Endothelial cell of umbilical vein (primary cell): Measurements from ENCODE around the gene C4orf50. TPM values are rescaled to one million over a fixed set of nuclear protein-coding genes. Genes with fewer than 3 reads are reported as not detected.

Experiments
- BruUV-seq: library from RNA; stranded (reverse); fragments of 400-500 nt; replicated peaks from 2 replicates; lab custom pipeline; 2021; lab: Mats Ljungman, UMichigan
- CTCF ChIA-PET: fragments of 300-600, 350-600 bp; sonication (Branson Sonifier 250); formaldehyde crosslinking; loops from one replicate; lab custom pipeline; 2021; ENCODE audit warnings: antibody characterized with exemption, inconsistent platforms; lab: Charles Lee
- POLR2A ChIA-PET: fragments of 300-600, 350-600 bp; sonication (Branson Sonifier 250); formaldehyde crosslinking; loops from one replicate; lab custom pipeline; 2021; ENCODE audit warnings: antibody characterized with exemption, inconsistent platforms; lab: Charles Lee
- DNase-seq: peaks from one replicate; pipeline ENCODE4 v3.0.0-alpha.2; 2011; ENCODE audit warnings: low read depth, low spot score
- FAIRE-seq: peaks from 2 replicates; lab custom pipeline; 2011; peaks lifted over from hg19 to GRCh38; lab: Jason Lieb, UNC
- H2AFZ ChIP-seq: 2 replicates; pipeline ENCODE4 v1.6.0; 2012; ENCODE audit warnings: low read depth, low read length, control low read depth, inconsistent platforms
- H3K27ac ChIP-seq: 2 replicates; pipeline ENCODE4 v1.5.1; 2011; ENCODE audit warnings: low read depth, mild to moderate bottlenecking, control low read depth, low read length, moderate library complexity; ENCODE audit not compliant: insufficient read depth
- H3K27me3 ChIP-seq, 2 experiments: 2 replicates each; pipeline versions ENCODE4 v1.6.0 to v1.6.1; 2011; ENCODE audit warnings: low read length in 2 of 2, mixed read lengths in 1 of 2; ENCODE audit not compliant: control insufficient read depth in 2 of 2, insufficient read depth in 2 of 2
- H3K36me3 ChIP-seq, 2 experiments: 2 replicates in 1 of 2; 3 replicates in 1 of 2; pipeline ENCODE4 v1.5.1; 2011; ENCODE audit warnings: low read length in 2 of 2, mild to moderate bottlenecking in 1 of 2, moderate library complexity in 1 of 2; ENCODE audit not compliant: control insufficient read depth in 2 of 2, insufficient read depth in 2 of 2; ENCODE audit errors: extremely low read depth in 1 of 2
- H3K4me1 ChIP-seq: 3 replicates; pipeline ENCODE4 v1.5.1; 2011; ENCODE audit warnings: mild to moderate bottlenecking, low read length; ENCODE audit not compliant: control insufficient read depth, insufficient read depth; ENCODE audit errors: extremely low read depth
- H3K4me2 ChIP-seq: 2 replicates; pipeline ENCODE4 v1.6.1; 2011; ENCODE audit warnings: low read length, control low read depth, mixed read lengths; ENCODE audit not compliant: insufficient read depth
- H3K4me3 ChIP-seq, 3 experiments: fragments of 200-600 bp in 1 of 3; sonication (generic), shearing (Covaris generic) in 1 of 3; replicated peaks in 1 of 3; 2 replicates each; pipeline ENCODE4 v1.5.1; 2011 to 2016; ENCODE audit warnings: control low read depth in 3 of 3, low read length in 3 of 3, mild to moderate bottlenecking in 2 of 3, inconsistent platforms in 1 of 3, low read depth in 1 of 3, moderate library complexity in 1 of 3; ENCODE audit not compliant: insufficient read depth in 1 of 3
- H3K79me2 ChIP-seq: 2 replicates; pipeline ENCODE4 v1.6.0; 2012; ENCODE audit warnings: low read length, inconsistent platforms; ENCODE audit not compliant: control insufficient read depth, insufficient read depth
- H3K9ac ChIP-seq: replicated peaks from 2 replicates; pipeline ENCODE3; 2011; ENCODE audit warnings: low read length, control low read depth; ENCODE audit not compliant: insufficient read depth; ENCODE audit errors: extremely low read depth
- H3K9me1 ChIP-seq: replicated peaks from 3 replicates; pipeline ENCODE4 v1.6.0; 2011; ENCODE audit warnings: mild to moderate bottlenecking, low read length; ENCODE audit not compliant: control insufficient read depth, insufficient read depth; ENCODE audit errors: extremely low read depth
- H3K9me3 ChIP-seq: replicated peaks from 2 replicates; pipeline ENCODE4 v1.5.1; 2012; ENCODE audit warnings: low read length, inconsistent platforms; ENCODE audit not compliant: control insufficient read depth, insufficient read depth
- H4K20me1 ChIP-seq: replicated peaks from 2 replicates; pipeline ENCODE3; 2011; ENCODE audit warnings: mild to moderate bottlenecking, low read length; ENCODE audit not compliant: control insufficient read depth, insufficient read depth; ENCODE audit errors: extremely low read depth
- EZH2 ChIP-seq: IDR thresholded peaks from 2 replicates; pipeline ENCODE4 v1.6.1; 2012; ENCODE audit warnings: borderline replicate concordance, low read depth, mild to moderate bottlenecking, moderate library complexity, low read length, inconsistent platforms; ENCODE audit not compliant: severe bottlenecking
- FOS ChIP-seq: IDR thresholded peaks from 2 replicates; pipeline ENCODE4 v1.6.1; 2011; ENCODE audit warnings: mild to moderate bottlenecking, low read length, moderate library complexity, borderline replicate concordance; ENCODE audit not compliant: insufficient read depth
- GATA2 ChIP-seq: IDR thresholded peaks from 2 replicates; pipeline ENCODE4 v1.7.0; 2011; ENCODE audit warnings: low read depth, mild to moderate bottlenecking, moderate library complexity, mixed read lengths, low read length; ENCODE audit not compliant: insufficient read length, insufficient read depth
- JUN ChIP-seq: IDR thresholded peaks from 2 replicates; pipeline ENCODE4 v1.6.1; 2011; ENCODE audit warnings: borderline replicate concordance, low read depth; ENCODE audit not compliant: insufficient read length, insufficient read depth
- MYC ChIP-seq: IDR thresholded peaks from one replicate; pipeline ENCODE4 v1.6.1; 2011; ENCODE audit warnings: mild to moderate bottlenecking, low read depth, low read length
- POLR2A ChIP-seq: IDR thresholded peaks from 2 replicates; pipeline ENCODE4 v1.6.1; 2012; ENCODE audit warnings: low read depth, mild to moderate bottlenecking, control low read depth, low read length
- POLR2AphosphoS5 ChIP-seq: IDR thresholded peaks from 2 replicates; pipeline ENCODE4 v1.6.1; 2012; ENCODE audit warnings: low read depth, mild to moderate bottlenecking, control low read depth, low read length, moderate library complexity; ENCODE audit not compliant: insufficient read depth
- dilution Hi-C: fragments of 300-500 bp; cut with MboI; formaldehyde crosslinking; loops from one replicate; pipeline ENCODE4 v1.15.0; 2019; ENCODE audit warnings: low sequenced_read_pairs; ENCODE audit not compliant: extremely low pct_ligation_motif_present
- intact Hi-C: fragments of 100-400 bp; cut with micrococcal nuclease; formaldehyde crosslinking; loops from one replicate; pipeline ENCODE4 v1.10.0; 2022
- polyA plus RNA-seq, 4 experiments: library from polyadenylated mRNA; depleted of rRNA in 3 of 4; stranded (reverse) in 3 of 4; unstranded in 1 of 4; fragments of >200 nt; gene quantifications; 2 replicates each; pipeline versions ENCODE4 v1.2.1 to v1.2.3, GENCODE V29; 2011 to 2012; ENCODE audit warnings: missing spikeins in 1 of 4
- total RNA-seq: library from RNA; stranded (reverse); gene quantifications from 2 replicates; pipeline ENCODE4 v1.2.3, GENCODE V29; 2021
- TF ChIP-seq, protein P1 (sequence below): IDR thresholded peaks from 2 replicates; pipeline ENCODE4 v1.6.1; 2011; ENCODE audit not compliant: insufficient read depth, insufficient read length
- TF ChIP-seq, protein P2 (sequence below), 2 donors: IDR thresholded peaks; 1 replicate in 1 of 2; 2 replicates in 1 of 2; pipeline ENCODE4 v1.5.1; 2011; ENCODE audit warnings: low read length in 2 of 2, mild to moderate bottlenecking in 2 of 2, moderate library complexity in 2 of 2, control low read depth in 1 of 2, inconsistent platforms in 1 of 2, low read depth in 1 of 2; ENCODE audit not compliant: insufficient read depth in 1 of 2; ENCODE audit errors: extremely low read depth in 1 of 2

C4orf50 gene
- total and polyA plus RNA-seq, 2 donors (not counting 3 experiments of a cell fraction or from before 2014, with no cell fraction given) = not detected

DNA sequence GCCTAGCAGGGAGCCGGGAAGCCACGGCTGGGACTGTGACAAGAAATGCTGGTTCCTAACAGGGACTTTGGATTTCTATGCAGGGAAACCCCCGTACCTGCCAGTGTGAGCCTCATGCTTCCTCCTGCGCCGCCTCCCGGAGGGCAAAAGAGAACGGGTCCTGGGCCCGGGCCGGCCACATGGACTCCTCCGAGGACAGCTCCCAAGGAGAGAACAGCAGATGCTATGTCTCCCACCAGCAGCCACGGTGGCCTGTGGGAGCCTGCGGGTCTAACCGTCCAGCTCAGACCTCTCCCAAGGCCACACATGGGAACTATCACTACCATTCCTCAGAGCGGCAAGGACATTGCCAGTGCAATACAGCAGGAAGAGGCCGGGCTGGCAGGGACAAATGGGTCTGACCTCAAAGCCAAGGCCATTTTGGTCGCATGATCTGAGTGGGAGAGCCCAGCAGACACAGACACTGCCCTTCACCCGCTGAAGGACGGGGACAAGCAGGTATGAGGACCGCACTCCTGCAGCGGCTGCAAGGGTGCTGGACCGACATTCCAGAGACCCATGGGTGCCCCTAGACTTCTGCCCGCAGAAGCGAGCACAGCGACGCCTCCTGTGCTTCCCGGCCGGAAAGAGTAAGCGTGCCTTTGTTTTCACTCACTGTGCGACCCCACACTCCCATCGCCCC, 4.5 kb upstream of the C4orf50 start:
- no peak overlapping the region for H3K9ac ChIP-seq
- intact Hi-C loops (no loop called here), dilution Hi-C loops (no loop called here)
- H3K36me3 ChIP-seq = no peaks in the 10 kb centered on the region
- no peaks in the 10 kb centered on the region for H3K4me1 ChIP-seq
- H4K20me1 ChIP-seq = no peaks in the 10 kb centered on the region
- no peaks in the 10 kb centered on the region for H3K9me3 ChIP-seq
- no peak overlapping the region for H2AFZ ChIP-seq
- TF ChIP-seq MYC (no peak), FOS (no peak), GATA2 (no peak), POLR2A (no peak), POLR2AphosphoS5 (no peak), JUN (no peak), EZH2 (no peak)
- TF ChIP-seq, protein P1, sequence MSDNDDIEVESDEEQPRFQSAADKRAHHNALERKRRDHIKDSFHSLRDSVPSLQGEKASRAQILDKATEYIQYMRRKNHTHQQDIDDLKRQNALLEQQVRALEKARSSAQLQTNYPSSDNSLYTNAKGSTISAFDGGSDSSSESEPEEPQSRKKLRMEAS = no peak
- TF ChIP-seq, protein P2, sequence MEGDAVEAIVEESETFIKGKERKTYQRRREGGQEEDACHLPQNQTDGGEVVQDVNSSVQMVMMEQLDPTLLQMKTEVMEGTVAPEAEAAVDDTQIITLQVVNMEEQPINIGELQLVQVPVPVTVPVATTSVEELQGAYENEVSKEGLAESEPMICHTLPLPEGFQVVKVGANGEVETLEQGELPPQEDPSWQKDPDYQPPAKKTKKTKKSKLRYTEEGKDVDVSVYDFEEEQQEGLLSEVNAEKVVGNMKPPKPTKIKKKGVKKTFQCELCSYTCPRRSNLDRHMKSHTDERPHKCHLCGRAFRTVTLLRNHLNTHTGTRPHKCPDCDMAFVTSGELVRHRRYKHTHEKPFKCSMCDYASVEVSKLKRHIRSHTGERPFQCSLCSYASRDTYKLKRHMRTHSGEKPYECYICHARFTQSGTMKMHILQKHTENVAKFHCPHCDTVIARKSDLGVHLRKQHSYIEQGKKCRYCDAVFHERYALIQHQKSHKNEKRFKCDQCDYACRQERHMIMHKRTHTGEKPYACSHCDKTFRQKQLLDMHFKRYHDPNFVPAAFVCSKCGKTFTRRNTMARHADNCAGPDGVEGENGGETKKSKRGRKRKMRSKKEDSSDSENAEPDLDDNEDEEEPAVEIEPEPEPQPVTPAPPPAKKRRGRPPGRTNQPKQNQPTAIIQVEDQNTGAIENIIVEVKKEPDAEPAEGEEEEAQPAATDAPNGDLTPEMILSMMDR (IDR thresholded peaks at IDR 0.05; ENCODE audit: extremely low read depth in 1 of 2, insufficient read depth in 1 of 2, low read depth in 1 of 2, low read length in 2 of 2) = no peak
- no peaks in the 10 kb centered on the region for H3K27me3 ChIP-seq
- DNase-seq = no peak
- BruUV-seq = no TSS peak
- no peaks in the 10 kb centered on the region for H3K9me1 ChIP-seq
- no peaks in the 10 kb centered on the region for H3K79me2 ChIP-seq
- H3K4me2 ChIP-seq = no peak overlapping the region
- CTCF ChIA-PET = no interaction called here
- H3K27ac ChIP-seq = no peak overlapping the region
- no peak for FAIRE-seq
- H3K4me3 ChIP-seq = no peak overlapping the region
- POLR2A ChIA-PET = no interaction called here
